Myocyte (in vitro differentiated cells): ENCODE data around the gene MSH3. TPM values are rescaled to one million over a fixed set of nuclear protein-coding genes. Genes with fewer than 3 reads are reported as not detected.
"Not testable (repeated sequence)": the region's sequence is repeated elsewhere in the genome, so short reads cannot be mapped to it uniquely, and the experiment has no call there.

Experiments
- DNase-seq: peaks from one replicate; pipeline ENCODE4 v3.0.0-alpha.2; 2012; ENCODE audit warnings: low read depth
- total RNA-seq: library from RNA; depleted of rRNA; stranded (reverse); fragments of >200 nt; gene quantifications from 2 replicates; pipeline ENCODE4 v1.2.3, GENCODE V29; 2014

Gene MSH3
- total RNA-seq, 1 donor from 2014 or later, result 12.0 TPM

- no peak for DNase-seq
Measured at GRCh38 chr5:80705801-80706200, 51.3 kb downstream of the MSH3 start.

- DNase-seq, result no peak
Measured at GRCh38 chr5:80706835-80707447, 52.5 kb downstream of the MSH3 start.

- peak; percentile 62 for DNase-seq
Measured at GRCh38 chr5:80707645-80708044, 53.2 kb downstream of the MSH3 start.

DNA sequence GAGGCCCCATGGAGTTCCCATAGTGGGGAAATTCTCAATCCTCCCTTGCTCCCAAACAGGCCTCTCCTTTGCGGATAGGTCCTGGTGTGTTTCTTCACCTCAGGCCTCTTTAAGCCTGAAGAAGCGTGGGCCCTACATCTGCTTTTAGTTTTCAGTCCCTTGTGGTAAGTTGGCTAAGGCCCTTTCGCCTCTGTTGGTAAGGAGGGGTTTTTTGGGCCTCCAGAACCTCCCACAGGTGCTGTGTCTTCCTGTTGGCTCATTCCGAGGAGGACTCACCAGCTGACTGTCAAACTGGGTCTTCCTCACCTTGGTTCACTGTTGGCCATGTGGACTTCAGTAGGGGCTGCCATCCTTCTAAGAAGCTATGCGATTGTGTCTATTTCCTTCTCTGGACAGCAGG, 56.8 kb downstream of the MSH3 start:
- DNase-seq, result no peak

GRCh38 chr5:80711938-80712337, 57.5 kb downstream of the MSH3 start:
- peak; percentile 44 for DNase-seq

GRCh38 chr5:80712919-80713318, 58.5 kb downstream of the MSH3 start:
- no peak for DNase-seq

- DNase-seq, result peak; percentile 30
Measured at GRCh38 chr5:80713631-80714030, 59.2 kb downstream of the MSH3 start.

GRCh38 chr5:80714570-80715298, 60.3 kb downstream of the MSH3 start:
- DNase-seq, result no peak

DNA sequence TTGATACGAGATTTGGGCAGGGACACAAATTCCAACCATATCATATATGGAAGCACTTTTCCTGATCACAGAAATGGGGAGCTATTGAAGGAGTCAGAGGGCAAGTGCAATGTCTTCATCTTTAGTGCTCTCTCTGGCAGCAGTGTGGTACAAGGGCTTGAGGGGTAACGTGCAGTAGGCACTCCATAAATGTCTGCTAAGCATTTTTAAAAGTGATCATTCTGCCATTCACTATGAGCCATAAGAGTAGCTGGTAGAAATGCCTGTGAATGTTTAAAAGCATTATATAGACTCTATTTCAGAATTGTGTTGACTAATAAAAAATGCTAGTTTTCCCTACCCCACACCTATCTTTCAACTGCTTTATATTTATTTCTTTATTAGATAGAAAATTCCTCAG, 61.4 kb downstream of the MSH3 start:
- no peak for DNase-seq

DNA sequence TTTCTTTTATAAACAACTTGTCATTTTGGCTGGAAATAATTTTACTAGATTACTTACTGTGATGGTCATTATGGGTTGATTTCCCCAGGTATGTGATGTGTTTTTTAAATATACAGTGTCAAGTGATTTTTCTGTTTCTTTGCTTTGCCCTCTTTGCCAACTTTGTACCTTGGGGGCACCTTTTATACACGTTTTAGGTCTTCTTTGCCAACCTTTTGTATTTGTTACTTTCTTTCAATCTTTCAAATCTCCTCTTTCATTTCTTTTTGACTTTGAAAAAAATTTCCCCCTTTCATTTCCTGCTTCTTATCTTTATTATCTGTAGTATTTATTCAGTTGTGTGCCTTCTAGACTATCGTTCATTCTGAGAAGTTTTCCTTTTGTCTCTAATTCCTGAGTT, 65.7 kb downstream of the MSH3 start:
- no peak for DNase-seq

DNA sequence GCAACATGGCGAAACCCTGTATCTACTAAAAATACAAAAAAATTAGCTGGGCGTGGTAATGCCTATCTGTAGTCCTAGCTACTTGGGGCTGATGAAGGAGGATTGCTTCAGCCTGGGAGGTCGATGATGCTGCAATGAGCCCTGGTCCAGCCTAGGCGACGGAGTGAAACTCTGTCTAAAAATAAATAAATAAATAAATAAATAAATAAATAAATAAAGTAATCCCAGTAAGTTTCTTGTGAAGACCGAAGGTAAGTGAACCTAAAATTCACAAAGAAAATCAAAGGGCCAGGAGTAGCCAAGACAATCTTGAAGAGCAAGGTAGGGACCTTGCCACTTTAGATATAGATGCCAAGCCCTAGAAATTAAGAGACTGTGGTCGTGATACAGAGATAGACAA, 68.5 kb downstream of the MSH3 start:
- DNase-seq, result no peak

GRCh38 chr5:80725446-80725845, 71.0 kb downstream of the MSH3 start:
- DNase-seq, result no peak

GRCh38 chr5:80736730-80737129, 82.3 kb downstream of the MSH3 start:
- no peak for DNase-seq

- DNase-seq, result peak; percentile 82
Measured at GRCh38 chr5:80738466-80738865, 84.0 kb downstream of the MSH3 start.

GRCh38 chr5:80739057-80739456, 84.6 kb downstream of the MSH3 start:
- no peak for DNase-seq

DNA sequence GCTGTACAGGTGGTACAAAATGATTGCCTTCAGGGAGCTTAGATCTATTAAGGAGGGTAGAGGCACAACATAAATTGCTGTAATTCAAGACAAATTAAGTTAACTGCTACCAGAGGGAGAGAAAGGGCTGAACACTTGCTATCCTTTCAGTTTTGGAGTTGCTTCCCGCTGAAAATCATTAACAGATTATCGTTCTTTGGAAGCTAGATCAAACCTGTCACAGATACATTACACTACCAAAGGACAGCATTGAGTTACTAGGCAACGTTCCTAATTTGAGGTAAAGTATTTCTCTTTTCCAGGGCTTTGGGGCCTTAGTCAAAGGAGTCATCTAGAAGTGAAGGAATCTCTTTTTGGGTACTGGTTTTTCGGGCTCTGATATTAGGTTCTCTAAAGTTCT, 85.0 kb downstream of the MSH3 start:
- DNase-seq, result no peak

GRCh38 chr5:80739898-80740297, 85.4 kb downstream of the MSH3 start:
- no peak for DNase-seq

- not testable (repeated sequence) for DNase-seq
Measured at GRCh38 chr5:80740488-80740887, 86.0 kb downstream of the MSH3 start.

DNA sequence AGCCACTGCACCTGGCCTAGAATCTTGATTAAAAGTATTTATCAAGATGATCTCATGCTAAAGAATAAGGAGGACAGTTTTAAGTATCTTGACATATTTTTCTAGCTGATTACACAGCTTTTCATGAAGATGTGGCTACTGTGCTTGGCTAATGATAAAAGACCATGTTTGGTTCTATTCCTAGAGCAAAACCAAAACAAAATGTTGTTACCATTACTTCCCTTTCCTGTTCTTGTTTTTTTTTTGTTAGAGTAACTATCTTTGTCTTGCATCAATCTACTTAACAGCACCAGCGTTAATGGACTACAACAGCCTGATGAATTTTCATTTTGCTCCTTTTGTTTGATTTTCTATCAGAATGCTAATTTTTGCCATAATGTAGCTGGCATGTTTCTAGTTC, 86.5 kb downstream of the MSH3 start:
- no peak for DNase-seq

DNA sequence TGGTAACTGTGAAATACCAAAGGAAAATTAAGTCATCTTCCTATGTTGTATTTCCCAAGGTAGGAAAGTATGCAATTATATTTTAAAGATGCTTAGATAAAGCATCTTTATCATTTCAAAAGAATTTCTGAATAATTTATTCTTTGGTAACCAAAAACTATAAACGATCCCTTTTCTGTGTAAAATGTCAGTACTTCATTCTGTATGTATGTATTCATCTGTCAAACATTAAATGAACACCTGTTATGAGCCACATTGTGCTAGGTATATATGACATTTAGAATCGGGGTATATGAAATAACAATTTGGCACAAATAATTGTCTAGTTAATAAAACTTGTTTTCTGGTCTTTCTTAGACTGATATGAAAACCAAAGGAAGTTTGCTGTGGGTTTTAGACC, 89.7 kb downstream of the MSH3 start:
- no peak for DNase-seq

DNA sequence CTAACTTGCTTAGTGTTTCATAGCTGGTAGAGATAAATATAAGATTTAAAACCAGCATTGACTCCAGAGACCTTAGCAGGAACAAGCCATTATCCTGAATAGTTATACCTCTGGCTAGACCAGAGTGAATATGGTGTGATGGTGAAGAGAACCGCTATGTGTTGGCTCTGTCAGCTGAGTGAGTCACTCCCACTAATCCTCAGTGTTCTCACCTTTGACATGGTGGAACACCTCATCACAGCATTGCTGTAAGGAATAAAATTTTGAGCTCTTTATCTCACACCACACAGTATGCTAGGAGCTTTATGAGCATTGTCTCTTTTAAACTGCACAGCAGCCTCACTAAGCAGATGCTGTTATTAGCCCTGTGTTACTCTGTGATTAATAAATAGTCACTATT, 91.0 kb downstream of the MSH3 start:
- no peak for DNase-seq

DNA sequence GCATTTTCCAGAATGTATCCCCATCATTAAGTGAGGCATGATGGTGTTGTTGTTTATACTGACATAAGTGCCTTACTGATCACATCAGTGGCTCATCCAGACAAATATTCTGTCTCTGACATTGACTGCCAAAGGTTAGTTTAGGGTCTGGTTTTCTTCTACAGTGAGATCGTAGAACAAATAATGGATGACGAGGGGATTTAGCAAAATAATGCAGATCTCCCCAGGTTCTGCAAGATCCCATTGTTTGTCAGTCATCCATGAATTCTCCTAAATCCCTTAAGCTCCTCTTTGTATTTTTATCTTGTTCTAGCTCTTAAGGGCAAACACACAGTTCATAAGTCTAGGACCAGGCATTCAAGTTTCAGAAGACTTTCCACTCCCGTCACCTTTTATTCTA, 93.5 kb downstream of the MSH3 start:
- DNase-seq, result no peak

GRCh38 chr5:80752427-80752826, 98.0 kb downstream of the MSH3 start:
- DNase-seq, result no peak
